ENCODE data around the gene CACNA1H.
A peak's percentile ranks its signal among the peaks of the same experiment; 100 is the strongest.
"Not testable (repeated sequence)": the region's sequence is repeated elsewhere in the genome, so short reads cannot be mapped to it uniquely, and the experiment has no call there.

CACNA1H gene

DNA sequence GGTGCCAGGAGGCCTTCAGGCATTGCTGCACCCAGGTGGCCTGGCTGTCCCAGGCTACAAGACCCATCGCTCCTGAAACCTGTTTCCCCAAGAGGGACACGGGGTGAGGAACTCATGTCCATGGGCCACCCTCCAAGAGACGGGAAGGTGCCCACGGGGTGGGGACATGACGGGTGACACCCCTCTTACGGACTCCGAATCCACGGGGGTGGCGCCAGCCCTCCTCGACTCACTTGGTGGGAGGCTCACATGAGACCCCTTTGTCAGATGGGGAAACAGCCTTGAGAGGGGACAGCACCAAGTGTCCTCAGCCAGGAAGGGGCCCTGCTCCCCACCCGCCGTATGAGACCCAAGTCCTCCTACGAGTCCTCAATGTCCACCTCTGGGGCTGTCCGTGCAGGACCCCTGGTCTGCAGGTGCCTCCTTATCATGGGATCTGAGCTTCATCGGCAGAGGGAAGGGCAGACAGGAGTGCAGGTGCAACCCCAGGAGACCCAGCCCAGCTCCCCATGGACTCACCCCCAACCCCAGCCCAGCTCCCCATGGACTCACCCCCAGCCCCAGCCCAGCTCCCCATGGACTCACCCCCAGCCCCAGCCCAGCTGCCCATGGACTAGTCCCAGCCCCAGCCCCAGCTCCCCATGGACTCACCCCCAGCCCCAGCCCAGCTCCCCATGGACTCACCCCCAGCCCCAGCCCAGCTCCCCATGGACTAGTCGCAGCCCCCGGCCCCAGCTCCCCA, 77.7 kb downstream of the CACNA1H start:
- DNase-seq: peak; percentile 1

DNA sequence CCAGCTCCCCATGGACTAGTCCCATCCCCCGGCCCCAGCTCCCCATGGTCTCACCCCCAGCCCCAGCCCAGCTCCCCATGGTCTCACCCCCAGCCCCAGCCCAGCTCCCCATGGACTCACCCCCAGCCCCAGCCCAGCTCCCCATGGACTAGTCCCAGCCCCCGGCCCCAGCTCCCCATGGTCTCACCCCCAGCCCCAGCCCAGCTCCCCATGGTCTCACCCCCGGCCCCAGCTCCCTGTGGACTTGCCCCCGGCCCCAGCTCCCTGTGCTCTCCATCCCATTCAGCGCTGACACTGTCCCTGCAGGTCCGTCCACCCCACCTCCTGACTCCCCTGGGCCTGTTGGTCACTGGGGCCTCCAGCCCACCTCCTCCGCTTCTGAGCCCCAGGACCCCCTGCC, 78.4 kb downstream of the CACNA1H start:
- peak; percentile 0 for DNase-seq

DNA sequence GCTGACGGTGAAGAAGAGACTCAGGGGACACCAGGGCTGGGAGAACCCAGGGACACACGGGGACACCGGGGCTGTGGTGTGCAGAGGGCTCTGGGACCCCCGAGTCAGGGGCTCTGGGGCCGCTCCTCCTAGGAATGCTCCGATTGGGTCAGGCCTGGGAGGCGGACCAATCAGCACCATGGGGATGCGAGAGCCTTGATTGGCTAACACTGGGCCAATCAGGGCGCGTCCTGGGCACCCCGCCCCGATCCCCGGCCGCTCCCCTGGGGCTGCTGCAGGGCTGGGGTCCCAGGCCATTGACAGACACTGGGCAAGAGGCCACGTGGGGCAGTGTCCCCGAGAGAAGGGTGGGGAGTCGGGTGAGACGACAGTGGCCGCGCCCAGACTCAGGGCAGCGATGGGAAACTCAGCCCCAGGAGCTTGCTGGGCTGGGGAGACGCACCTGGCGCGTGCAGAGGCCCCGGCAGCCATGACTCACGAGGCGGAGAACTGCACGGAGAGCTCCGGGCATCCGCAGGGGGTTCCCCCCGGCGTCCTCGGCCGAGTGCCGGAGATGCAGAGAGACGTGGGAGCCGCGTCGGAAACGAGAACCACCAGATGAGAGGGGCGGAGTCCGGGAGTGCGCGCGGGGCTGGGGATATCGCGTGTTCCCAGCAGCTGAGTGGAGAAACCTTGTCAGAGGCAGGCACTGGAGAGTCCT, 79.3 kb downstream of the CACNA1H start:
- not testable (repeated sequence) for DNase-seq

DNA sequence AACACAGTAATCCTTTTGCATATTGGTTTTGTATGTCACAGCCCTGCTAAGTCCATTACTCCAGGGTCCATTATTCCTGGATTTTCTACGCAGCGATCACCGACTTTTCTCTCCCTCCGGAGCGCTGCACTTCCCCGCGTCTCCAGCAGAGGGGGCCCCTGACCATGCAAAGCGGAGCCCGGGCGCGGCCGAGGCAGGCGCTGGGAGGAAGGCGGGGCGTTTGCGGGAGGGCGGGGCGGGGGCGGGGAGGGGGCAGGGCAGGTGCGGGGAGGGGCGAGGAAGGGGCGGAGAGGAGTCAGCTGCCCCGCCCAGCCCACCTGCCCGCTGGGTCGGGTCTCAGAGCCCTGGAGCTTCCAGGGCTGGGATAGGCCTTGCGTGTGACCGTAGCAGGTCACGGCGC, 83.8 kb downstream of the CACNA1H start:
- DNase-seq: not testable (repeated sequence)

DNA sequence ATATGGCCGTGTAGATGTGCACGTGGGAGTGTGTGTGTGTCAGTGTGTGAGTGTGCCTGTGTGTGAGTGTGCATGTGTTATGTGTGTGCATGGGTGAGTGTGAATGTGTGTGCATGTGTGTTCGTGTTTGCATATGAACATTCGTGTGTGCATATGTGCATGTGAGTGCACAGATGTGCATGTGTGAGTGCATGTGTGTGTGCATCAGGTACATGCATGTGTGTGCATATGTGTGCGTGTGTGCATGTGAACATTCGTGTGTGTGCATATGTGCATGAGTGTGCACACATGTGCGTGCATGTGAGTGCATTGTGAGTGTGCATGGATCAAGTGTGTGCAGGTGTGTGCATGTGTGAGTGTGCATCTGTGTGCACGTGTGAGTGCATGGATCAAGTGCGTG, 85.1 kb downstream of the CACNA1H start:
- peak; percentile 2 for DNase-seq

DNA sequence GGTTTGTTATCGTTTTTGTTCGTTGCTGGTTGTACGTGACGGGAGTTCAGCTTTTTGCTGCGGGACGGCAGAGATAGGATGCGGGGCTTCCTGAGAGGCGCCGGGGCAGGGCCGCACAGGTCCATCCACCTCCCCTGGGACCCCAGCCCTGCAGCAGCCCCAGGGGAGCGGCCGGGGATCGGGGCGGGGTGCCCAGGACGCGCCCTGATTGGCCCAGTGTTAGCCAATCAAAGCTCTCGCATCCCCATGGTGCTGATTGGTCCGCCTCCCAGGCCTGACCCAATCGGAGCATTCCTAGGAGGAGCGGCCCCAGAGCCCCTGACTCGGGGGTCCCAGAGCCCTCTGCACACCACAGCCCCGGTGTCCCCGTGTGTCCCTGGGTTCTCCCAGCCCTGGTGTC, 86.0 kb downstream of the CACNA1H start:
- DNase-seq: peak; percentile 0

DNA sequence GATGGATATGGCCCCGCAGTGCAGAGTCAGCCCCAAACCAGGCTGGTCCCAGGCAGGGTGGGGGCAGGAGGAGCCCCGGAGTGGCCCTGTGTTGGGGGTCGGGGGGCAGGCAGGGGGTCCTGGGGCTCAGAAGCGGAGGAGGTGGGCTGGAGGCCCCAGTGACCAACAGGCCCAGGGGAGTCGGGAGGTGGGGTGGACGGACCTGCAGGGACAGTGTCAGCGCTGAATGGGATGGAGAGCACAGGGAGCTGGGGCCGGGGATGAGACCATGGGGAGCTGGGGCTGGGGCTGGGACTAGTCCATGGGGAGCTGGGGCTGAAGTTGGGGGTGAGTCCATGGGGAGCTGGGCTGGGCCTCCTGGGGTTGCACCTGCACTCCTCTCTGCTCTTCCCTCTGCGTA, 86.7 kb downstream of the CACNA1H start:
- not testable (repeated sequence) for DNase-seq

DNA sequence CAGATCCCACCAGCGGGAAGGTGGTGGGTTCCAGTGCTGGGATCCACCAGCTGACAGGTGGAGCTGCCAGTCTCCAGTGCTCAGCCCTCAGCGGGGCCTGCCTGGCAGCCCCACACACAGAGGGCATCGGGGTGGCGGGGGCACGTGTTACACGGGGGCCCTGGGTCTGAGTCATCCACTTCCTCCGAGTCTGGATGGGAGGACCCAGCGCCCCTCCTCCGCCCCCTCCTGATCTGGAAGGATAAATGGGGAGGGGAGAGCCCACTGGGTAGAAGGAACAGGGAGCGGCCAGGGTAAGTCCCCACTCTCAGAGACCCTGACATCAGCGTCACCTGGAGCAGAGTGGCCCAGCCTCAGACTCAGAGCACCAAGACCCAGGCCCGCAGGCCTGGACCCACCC, 87.5 kb downstream of the CACNA1H start, which contains the start of gene TPSAB1:
TPSAB1 (plus strand) TSS at position 270 of the 400 bp plus-strand sequence. CDS start 234 bp downstream, outside the sequence.
- not testable (repeated sequence) for DNase-seq

DNA sequence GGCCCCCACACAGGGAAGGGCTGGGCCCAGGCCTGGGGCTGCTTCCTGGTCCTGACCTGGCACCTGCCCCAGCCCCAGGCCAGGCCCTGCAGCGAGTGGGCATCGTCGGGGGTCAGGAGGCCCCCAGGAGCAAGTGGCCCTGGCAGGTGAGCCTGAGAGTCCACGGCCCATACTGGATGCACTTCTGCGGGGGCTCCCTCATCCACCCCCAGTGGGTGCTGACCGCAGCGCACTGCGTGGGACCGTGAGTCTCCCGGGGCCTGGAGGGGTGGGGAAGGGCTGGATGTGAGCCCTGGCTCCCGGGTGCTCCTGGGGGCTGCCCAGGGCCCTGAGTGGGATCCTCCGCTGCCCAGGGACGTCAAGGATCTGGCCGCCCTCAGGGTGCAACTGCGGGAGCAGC, 88.2 kb downstream of the CACNA1H start:
- DNase-seq: not testable (repeated sequence)

DNA sequence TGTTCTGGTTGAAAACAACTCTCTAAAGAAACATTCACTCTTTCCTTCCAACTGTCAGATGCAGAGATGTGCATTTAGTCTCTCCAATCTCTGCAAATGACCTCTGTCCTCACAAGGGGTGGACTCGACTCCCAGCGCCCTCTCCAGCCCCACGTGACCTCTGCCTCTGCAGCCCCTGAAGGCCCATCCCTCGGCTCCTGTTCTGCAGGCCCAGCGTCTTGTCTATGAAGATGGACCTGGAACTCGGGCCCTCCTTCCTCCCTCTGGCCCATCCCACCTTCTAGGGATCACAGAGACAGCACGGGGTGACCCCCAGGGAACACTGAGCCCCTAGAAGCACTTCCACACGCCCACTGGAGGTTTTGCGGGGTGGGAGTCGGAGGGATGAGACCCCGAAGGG, 90.5 kb downstream of the CACNA1H start:
- DNase-seq: not testable (repeated sequence)

DNA sequence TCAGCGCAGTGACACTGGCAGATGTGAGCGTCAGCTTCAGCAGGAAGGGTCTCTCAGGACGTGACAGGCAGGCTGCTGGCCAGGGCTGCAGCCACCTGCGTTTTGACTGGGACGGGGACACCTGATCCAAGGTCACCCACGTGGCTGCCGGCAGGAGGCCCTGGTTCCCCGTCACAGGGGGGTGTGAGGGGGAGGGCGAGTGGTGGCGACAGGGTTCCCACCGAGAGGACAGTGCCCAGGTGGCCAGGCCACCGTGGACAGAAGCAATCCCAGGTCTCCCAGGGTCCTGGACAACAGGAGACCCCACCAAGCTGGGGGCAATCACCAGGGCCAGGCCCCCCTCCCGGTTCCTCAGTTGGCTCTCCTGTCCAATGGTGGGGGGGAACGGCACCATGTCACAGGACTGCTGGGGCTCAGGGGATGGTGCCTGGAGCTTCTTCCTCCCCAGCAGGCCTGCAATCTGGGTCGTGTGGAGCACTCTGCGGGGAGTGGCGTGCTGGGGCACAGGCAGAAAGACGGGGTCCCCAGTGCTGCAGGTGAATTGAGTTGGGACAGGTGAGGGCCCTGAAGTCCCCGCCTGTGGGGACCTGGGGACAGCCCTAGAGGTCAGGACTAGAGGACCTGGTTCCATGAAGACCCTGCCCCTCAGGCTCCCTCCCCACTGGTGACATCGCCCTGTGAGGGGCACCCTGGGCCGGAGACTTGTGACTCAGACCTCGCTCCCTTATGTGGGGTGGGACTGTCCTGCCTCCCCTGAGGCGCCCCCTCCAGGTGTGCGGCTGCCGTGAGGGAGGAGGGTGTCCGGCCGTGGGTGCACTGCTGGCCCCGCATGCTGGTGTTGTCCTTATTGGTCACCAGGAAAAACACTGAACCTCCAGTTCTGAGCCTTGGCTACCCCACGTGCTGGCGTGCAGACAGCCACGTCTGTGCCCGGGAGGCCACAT, 91.3 kb downstream of the CACNA1H start:
- not testable (repeated sequence) for DNase-seq

DNA sequence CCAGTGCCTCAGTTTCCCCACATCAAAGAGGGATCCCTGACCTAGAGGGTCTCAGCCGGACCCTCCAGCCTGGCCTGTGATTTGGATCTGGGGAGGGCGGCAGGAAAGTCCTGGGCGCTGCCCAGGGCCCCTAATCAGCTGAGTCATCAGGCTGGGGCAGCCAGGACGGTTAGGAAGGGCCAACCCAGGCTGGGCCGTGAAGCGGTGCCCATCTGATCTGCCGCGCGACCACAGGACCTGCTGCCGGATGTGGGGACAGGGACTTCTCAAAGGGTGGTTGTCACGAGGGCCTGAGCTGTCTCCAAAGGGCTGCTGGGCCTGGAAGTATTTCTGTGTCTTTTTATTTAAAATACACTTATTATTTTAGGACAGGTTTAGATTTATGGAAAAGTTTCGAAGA, 92.0 kb downstream of the CACNA1H start:
- DNase-seq: no peak

DNA sequence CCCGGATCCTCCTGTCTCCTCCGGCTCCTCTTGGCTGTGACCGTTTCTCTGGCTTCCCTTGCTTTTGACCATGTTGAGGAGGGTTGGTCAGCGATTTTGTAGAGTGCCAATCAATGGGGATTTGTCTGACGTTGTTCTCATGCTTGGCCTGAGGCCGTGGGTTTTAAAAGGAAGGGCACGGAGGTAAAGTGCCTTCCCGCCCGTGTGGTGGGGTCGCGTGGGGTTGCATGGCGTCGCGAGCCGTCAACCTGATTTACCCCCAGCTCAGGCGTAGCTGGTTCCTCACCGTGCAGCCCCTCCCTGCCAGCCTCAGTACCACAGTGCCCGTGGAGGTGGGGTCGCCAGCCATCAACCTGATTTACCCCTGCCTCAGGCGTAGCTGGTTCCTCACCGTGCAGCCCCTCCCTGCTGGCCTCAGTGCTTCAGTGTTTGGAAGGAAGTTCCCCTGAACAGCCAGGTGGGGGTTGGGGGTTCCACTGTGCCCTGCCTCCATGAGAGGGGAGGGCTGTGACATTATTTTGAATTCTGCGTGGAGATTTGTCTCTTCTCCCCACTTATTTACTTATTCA, 92.6 kb downstream of the CACNA1H start:
- DNase-seq: no peak

DNA sequence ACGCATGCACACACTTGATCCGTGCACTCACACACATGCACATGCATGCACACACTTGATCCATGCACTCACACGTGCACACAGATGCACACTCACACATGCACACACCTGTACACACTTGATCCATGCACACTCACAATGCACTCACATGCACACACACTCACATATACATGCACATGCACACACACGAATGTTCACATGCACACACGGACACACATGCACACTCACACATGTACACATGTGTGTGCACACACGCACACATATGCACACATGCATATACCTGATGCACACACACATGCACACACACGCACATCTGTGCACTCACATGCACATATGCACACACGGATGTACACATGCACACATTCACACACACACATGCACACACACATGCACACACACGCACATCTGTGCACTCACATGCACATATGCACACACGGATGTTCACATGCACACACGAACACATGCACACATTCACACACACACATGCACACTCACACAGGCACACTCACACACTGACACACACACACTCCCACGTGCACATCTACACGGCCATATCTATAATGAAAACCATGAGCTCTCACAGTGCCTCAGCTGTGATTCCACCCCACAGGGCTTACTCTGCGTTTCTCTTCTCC, 95.1 kb downstream of the CACNA1H start:
- not testable (repeated sequence) for DNase-seq

DNA sequence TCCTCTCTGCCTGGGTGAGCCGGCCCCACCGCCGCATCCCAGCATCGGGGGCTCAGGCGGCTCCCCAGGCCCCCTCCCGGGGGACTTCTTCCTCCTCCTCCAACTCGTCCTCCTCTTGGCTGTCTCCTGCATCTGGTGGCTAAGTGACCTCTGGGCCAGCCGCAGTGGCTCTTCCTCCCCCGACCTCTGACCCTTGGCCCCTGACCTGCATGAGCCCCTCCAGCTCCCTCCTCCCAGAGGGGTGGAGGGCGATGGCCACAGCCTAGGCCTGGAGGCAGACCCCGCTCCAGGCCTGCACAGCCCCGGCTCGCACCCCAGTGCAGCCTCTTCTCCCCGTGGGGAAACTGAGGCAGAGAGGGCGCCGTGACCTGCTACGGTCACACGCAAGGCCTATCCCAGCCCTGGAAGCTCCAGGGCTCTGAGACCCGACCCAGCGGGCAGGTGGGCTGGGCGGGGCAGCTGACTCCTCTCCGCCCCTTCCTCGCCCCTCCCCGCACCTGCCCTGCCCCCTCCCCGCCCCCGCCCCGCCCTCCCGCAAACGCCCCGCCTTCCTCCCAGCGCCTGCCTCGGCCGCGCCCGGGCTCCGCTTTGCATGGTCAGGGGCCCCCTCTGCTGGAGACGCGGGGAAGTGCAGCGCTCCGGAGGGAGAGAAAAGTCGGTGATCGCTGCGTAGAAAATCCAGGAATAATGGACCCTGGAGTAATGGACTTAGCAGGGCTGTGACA, 96.3 kb downstream of the CACNA1H start:
- not testable (repeated sequence) for DNase-seq

DNA sequence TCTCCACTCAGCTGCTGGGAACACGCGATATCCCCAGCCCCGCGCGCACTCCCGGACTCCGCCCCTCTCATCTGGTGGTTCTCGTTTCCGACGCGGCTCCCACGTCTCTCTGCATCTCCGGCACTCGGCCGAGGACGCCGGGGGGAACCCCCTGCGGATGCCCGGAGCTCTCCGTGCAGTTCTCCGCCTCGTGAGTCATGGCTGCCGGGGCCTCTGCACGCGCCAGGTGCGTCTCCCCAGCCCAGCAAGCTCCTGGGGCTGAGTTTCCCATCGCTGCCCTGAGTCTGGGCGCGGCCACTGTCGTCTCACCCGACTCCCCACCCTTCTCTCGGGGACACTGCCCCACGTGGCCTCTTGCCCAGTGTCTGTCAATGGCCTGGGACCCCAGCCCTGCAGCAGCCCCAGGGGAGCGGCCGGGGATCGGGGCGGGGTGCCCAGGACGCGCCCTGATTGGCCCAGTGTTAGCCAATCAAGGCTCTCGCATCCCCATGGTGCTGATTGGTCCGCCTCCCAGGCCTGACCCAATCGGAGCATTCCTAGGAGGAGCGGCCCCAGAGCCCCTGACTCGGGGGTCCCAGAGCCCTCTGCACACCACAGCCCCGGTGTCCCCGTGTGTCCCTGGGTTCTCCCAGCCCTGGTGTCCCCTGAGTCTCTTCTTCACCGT, 100.9 kb downstream of the CACNA1H start:
- DNase-seq: not testable (repeated sequence)

DNA sequence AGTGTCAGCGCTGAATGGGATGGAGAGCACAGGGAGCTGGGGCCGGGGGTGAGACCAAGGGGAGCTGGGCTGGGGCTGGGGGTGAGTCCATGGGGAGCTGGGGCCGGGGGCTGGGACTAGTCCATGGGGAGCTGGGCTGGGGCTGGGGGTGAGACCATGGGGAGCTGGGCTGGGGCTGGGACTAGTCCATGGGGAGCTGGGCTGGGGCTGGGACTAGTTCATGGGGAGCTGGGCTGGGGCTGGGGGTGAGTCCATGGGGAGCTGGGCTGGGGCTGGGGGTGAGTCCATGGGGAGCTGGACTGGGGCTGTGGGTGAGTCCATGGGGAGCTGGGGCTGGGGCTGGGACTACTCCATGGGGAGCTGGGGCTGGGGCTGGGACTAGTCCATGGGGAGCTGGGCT, 101.9 kb downstream of the CACNA1H start:
- not testable (repeated sequence) for DNase-seq

DNA sequence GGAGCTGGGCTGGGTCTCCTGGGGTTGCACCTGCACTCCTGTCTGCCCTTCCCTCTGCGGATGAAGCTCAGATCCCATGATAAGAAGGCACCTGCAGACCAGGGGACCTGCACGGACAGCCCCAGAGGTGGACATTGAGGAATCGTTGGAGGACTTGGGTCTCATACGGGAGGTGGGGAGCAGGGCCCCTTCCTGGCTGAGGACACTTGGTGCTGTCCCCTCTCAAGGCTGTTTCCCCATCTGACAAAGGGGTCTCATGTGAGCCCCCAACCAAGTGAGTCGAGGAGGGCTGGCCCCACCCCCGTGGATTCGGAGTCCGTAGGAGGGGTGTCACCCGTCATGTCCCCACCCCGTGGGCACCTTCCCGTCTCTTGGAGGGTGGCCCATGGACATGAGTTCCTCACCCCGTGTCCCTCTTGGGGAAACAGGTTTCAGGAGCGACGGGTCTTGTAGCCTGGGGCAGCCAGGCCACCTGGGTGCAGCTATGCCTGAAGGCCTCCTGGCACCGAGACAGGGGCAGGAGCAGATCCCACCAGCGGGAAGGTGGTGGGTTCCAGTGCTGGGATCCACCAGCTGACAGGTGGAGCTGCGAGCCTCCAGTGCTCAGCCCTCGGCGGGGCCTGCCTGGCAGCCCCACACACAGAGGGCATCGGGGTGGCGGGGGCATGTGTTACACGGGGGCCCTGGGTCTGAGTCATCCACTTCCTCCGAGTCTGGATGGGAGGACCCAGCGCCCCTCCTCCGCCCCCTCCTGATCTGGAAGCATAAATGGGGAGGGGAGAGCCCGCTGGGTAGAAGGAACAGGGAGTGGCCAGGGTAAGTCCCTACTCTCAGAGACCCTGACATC, 102.6 kb downstream of the CACNA1H start, which contains the start of gene TPSD1:
TPSD1 (plus strand) TSS at position 794 of the 847 bp plus-strand sequence. CDS start 212 bp downstream, outside the sequence.
- DNase-seq: not testable (repeated sequence)

DNA sequence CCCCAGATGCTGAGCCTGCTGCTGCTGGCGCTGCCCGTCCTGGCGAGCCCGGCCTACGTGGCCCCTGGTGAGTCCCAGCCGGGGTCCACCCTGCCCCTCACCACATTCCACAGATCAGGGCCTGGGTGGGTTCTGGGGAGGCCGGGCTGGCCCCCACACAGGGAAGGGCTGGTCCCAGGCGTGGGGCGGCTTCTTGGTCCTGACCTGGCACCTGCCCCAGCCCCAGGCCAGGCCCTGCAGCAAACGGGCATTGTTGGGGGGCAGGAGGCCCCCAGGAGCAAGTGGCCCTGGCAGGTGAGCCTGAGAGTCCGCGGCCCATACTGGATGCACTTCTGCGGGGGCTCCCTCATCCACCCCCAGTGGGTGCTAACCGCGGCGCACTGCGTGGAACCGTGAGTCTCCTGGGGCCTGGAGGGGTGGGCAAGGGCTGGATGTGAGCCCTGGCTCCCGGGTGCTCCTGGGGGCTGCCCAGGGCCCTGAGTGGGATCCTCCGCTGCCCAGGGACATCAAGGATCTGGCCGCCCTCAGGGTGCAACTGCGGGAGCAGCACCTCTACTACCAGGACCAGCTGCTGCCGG, 103.5 kb downstream of the CACNA1H start:
- not testable (repeated sequence) for DNase-seq
